HEK293T (cell line): ENCODE data around the gene GRM4.

Source experiments
- BHLHE40 ChIP-seq: fragments of 450-650 bp; IDR thresholded peaks from 2 replicates; pipeline ENCODE4 v1.6.1; 2016; ENCODE audit warnings: mild to moderate bottlenecking, moderate library complexity, borderline replicate concordance
- CTBP1 ChIP-seq: fragments of 450-650 bp; IDR thresholded peaks from 2 replicates; pipeline ENCODE4 v1.6.1; 2016; ENCODE audit warnings: borderline replicate concordance
- FOXA1 ChIP-seq: fragments of 450-650 bp; IDR thresholded peaks from 2 replicates; pipeline ENCODE4 v1.6.1; 2016; ENCODE audit warnings: mild to moderate bottlenecking
- FOXK2 ChIP-seq: fragments of 450-650 bp; IDR thresholded peaks from 2 replicates; pipeline ENCODE4 v1.6.1; 2016; ENCODE audit warnings: mild to moderate bottlenecking
- LEF1 ChIP-seq: fragments of 450-650 bp; IDR thresholded peaks from 2 replicates; pipeline ENCODE4 v1.6.1; 2017; ENCODE audit warnings: mild to moderate bottlenecking, borderline replicate concordance
- SUZ12 ChIP-seq: fragments of 450-650 bp; IDR thresholded peaks from 2 replicates; pipeline ENCODE4 v1.6.1; 2016; ENCODE audit warnings: mild to moderate bottlenecking
- ZNF384 ChIP-seq: fragments of 450-650 bp; IDR thresholded peaks from 2 replicates; pipeline ENCODE4 v1.6.1; 2016
- TF ChIP-seq, protein P1 (sequence below): fragments of 450-650 bp; IDR thresholded peaks from 2 replicates; pipeline ENCODE4 v1.6.1; 2016

DNA sequence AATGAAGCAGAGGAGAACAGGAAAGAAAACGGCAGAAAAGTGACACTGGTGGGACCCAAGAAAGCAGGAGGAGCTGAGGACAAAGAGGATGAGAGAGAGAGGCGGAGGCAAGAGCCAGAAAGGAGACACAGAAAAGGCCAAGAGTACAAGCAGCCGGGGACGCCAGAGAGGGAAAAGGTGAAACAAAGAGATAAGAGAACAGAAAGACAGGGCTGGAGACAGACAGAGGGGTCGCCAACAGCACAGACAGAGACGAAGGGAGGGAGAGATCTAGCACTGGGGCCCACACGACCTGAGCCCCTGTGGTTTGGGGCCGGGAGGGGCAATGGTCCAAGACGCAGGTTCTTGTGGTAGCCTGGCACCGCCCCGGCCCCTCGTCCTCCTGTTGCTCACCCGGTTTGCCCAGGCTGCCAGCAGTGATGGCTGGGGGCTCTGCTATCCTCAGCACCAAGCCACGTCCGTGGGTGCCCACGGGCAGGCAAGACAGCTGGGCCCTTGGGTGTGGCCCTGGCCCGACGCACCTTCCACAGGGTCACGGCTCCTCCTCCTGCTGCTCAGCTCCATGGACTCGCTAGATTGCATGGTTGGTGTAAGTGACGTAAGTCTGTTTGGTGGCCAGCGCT is 123.5 kb downstream of the GRM4 start:
- TF ChIP-seq LEF1 (no peak), FOXA1 (no peak), FOXK2 (no peak), CTBP1 (no peak), SUZ12 (no peak), BHLHE40 (no peak), ZNF384 (no peak)
- TF ChIP-seq, protein P1, sequence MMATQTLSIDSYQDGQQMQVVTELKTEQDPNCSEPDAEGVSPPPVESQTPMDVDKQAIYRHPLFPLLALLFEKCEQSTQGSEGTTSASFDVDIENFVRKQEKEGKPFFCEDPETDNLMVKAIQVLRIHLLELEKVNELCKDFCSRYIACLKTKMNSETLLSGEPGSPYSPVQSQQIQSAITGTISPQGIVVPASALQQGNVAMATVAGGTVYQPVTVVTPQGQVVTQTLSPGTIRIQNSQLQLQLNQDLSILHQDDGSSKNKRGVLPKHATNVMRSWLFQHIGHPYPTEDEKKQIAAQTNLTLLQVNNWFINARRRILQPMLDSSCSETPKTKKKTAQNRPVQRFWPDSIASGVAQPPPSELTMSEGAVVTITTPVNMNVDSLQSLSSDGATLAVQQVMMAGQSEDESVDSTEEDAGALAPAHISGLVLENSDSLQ: no peak
